Heart right ventricle (tissue), 16 donors: Measurements from ENCODE around the gene NAP1L1. TPM values are rescaled to one million over a fixed set of nuclear protein-coding genes. Genes with fewer than 3 reads are reported as not detected.

Experiments used
- ATAC-seq, 8 donors: fragments of 200-7000 bp; cut with Tn5 transposase; one replicate each; pipeline ENCODE4 v1.9.1; 2020; ENCODE audit warnings: mild to moderate bottlenecking in 8 of 8, moderate library complexity in 8 of 8, moderate number of reproducible peaks in 1 of 8
- DNase-seq, 2 donors: peaks; one replicate each; pipeline ENCODE4 v3.0.0-alpha.2; 2020
- H3K27ac ChIP-seq, 10 donors: fragments of 200-600 bp; sonication (generic) in 2 of 10; one replicate each; pipeline versions ENCODE4 v1.5.0 to v1.8.0; 2020 to 2022; ENCODE audit warnings: mild to moderate bottlenecking in 3 of 10
- H3K27me3 ChIP-seq, 7 donors: fragments of 200-600 bp; one replicate each; pipeline ENCODE4 v1.8.0; 2021 to 2022; ENCODE audit warnings: mild to moderate bottlenecking in 2 of 7
- H3K36me3 ChIP-seq, 9 donors: fragments of 200-600 bp; sonication (generic) in 1 of 9; one replicate each; pipeline versions ENCODE4 v1.5.0 to v1.8.0; 2020 to 2022; ENCODE audit warnings: mild to moderate bottlenecking in 2 of 9
- H3K4me1 ChIP-seq, 9 donors: fragments of 200-600 bp; sonication (generic) in 1 of 9; one replicate each; pipeline versions ENCODE4 v1.5.0 to v1.8.0; 2020 to 2022; ENCODE audit warnings: mild to moderate bottlenecking in 4 of 9
- H3K4me3 ChIP-seq, 10 donors: fragments of 200-600 bp; sonication (generic) in 2 of 10; one replicate each; pipeline versions ENCODE4 v1.5.0 to v1.8.0; 2020 to 2022; ENCODE audit warnings: mild to moderate bottlenecking in 7 of 10, moderate library complexity in 2 of 10
- H3K9me3 ChIP-seq, 11 donors: fragments of 200-600 bp in 10 of 11; sonication (generic) in 2 of 11; one replicate each; pipeline versions ENCODE4 v1.5.0 to v1.8.0; 2013 to 2022; ENCODE audit warnings: mild to moderate bottlenecking in 2 of 11, control low read depth in 1 of 11, moderate library complexity in 1 of 11
- WGBS, 2 donors: extraction: QIAGEN DNeasy Blood & Tissue Kit; methylation state at CpG; one replicate each; pipeline ENCODE4 v1.1.7; 2013; ENCODE audit warnings: inconsistent platforms in 1 of 2; 5-methylcytosine and 5-hydroxymethylcytosine counted together
- intact Hi-C, 10 donors: fragments of 100-400 bp; cut with DNase I; formaldehyde crosslinking; loops; one replicate each; pipeline versions ENCODE4 v1.11.1 to v1.14.2; 2022
- polyA plus RNA-seq, 2 donors: library from polyadenylated mRNA; stranded (reverse); fragments of 200-250 nt; gene quantifications; one replicate each; pipeline ENCODE4 v1.2.3, GENCODE V29; 2013
- total RNA-seq, 10 donors: library from RNA; stranded (reverse); fragmentation: NEBNext Ultra II Directional in 3 of 10; extraction: Animal tissue kit (Norgen Biotek cat#: 25700) in 3 of 10; gene quantifications; one replicate each; pipeline versions ENCODE4 v1.2.1 to v1.2.4, GENCODE V29; 2021 to 2023
- TF ChIP-seq, protein P1 (sequence below), 9 donors: fragments of 200-600 bp; sonication (generic) in 2 of 9; IDR thresholded peaks; one replicate each; pipeline versions ENCODE4 v1.5.0 to v1.8.0; 2021 to 2022; ENCODE audit warnings: antibody characterized with exemption in 9 of 9, mild to moderate bottlenecking in 5 of 9, moderate library complexity in 1 of 9
- donor health status: Arrhythmogenic right ventricular cardiomyopathy.
- donor health status: ischemic (EF 13 %, LVEDD 7.1; RV severe dilation, severe dysfunction).
- donor health status: healthy with polysubstance abuse.
- donor health status: DM: no; HTN: yes; CAD: no.
- donor health status: DM: no; HTN: no; CAD: no.
- donor health status: ischemic (EF 25% LVEDD 6.9; RV normal size, moderate dysfunction).
- donor health status: ischemic (EF 25% LVEDD 5.7; RV mildly dilated, moderate dysfunction).
- donor health status: healthy.
- donor health status: DM: yes; HTN: yes; CAD: no.
- donor health status: Ischemic cardiomyopathy.
- donor health status: ischemic (EF 35%, LVEDD 5.7; RV mildly dilated, moderate dysfunction).
- donor health status: nonischemic (EF 11% LVEDD 7.7; RV severe dilation, severe dysfunction).
- donor health status: DM: yes; HTN: yes; CAD: no.
- donor health status: PGD.
- donor health status: ischemic (EF 29% LVEDD 5.4; RV normal size, mild dysfunction).
- donor health status: nonischemic (EF 23%, LVEDD 6.1; RV moderate dilation, normal function).

The NAP1L1 gene
- total and polyA plus RNA-seq, 12 donors: 164 to 363 (median 254) TPM

GRCh38 chr12:76041406-76041805, 43.1 kb downstream of the NAP1L1 start:
- intact Hi-C loops: no loop called here
- TF ChIP-seq, protein P1, sequence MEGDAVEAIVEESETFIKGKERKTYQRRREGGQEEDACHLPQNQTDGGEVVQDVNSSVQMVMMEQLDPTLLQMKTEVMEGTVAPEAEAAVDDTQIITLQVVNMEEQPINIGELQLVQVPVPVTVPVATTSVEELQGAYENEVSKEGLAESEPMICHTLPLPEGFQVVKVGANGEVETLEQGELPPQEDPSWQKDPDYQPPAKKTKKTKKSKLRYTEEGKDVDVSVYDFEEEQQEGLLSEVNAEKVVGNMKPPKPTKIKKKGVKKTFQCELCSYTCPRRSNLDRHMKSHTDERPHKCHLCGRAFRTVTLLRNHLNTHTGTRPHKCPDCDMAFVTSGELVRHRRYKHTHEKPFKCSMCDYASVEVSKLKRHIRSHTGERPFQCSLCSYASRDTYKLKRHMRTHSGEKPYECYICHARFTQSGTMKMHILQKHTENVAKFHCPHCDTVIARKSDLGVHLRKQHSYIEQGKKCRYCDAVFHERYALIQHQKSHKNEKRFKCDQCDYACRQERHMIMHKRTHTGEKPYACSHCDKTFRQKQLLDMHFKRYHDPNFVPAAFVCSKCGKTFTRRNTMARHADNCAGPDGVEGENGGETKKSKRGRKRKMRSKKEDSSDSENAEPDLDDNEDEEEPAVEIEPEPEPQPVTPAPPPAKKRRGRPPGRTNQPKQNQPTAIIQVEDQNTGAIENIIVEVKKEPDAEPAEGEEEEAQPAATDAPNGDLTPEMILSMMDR (IDR thresholded peaks at IDR 0.05): no peak
- DNase-seq (no peak), ATAC-seq (no peak)
- WGBS, 2 donors: 91 to 92% methylated on average over 2 of the region's 2 CpGs
- Histone ChIP-seq H3K9me3 (no peaks in the 10 kb centered on the region), H3K4me3 (no peak overlapping the region), H3K27me3 (no peaks in the 10 kb centered on the region), H3K4me1 (peaks cover 0 to 14% (median 0%) of the 10 kb centered on the region in 9 donors), H3K36me3 (peaks cover 0 to 39% (median 4%) of the 10 kb centered on the region in 9 donors), H3K27ac (no peak overlapping the region)

- peaks cover 0 to 30% (median 4%) of the 10 kb centered on the region in 9 donors for H3K36me3 ChIP-seq
- TF ChIP-seq, protein P1 (IDR thresholded peaks at IDR 0.05): no peak
- H3K27ac ChIP-seq: no peak overlapping the region
- intact Hi-C loops: no loop called here
- 89 to 94% methylated on average over 4 of the region's 4 CpGs for WGBS, 2 donors
- no peaks in the 10 kb centered on the region for H3K9me3 ChIP-seq
- H3K4me3 ChIP-seq: no peak overlapping the region
- peaks cover 0 to 14% (median 0%) of the 10 kb centered on the region in 9 donors for H3K4me1 ChIP-seq
- DNase-seq (no peak), ATAC-seq (no peak)
- H3K27me3 ChIP-seq: no peaks in the 10 kb centered on the region
Observed at GRCh38 chr12:76040461-76040860, 44.0 kb downstream of the NAP1L1 start.

DNA sequence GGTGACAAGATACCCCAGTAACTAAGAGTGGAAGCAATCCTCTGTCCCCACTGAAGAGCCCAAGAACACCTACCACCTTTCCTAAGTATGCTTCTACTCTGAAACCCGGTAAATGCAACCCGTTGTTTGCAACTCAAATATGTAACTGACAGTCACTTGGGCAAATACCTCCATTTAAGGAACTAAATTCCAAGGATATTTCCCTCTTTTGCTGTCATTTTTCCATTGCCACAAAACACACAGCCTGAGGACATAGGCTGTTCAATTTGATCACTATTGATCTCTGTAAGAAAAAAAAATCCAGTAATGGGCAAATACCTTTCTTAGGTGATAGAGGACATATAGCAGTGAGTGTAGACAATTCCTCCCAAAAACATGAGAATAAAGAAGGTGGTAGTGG, 46.3 kb downstream of the NAP1L1 start:
- intact Hi-C loops: loop anchor here (2.0 to 10.0 kb wide), 11 partner anchors 103 to 643 kb away; partner anchors contain the start of genes BBS10 (in 1 of the 10) and GLIPR1L2 (in 1 of the 10)
- 59 to 66% methylated on average over 2 of the region's 2 CpGs for WGBS, 2 donors
- ATAC-seq: no peak

GRCh38 chr12:76037130-76038103, 47.1 kb downstream of the NAP1L1 start:
- ATAC-seq (peak; percentile 46 to 78 (median 72)), DNase-seq (peak in 1 of 2 donors; percentile 54)
- H3K27me3 ChIP-seq: peaks cover 0 to 6% (median 0%) of the 10 kb centered on the region in 7 donors
- WGBS, 2 donors: 35 to 39% methylated on average over 13 of the region's 13 CpGs
- TF ChIP-seq, protein P1 (IDR thresholded peaks at IDR 0.05): peak; percentile 63 to 92 (median 82)
- no peak overlapping the region for H3K4me3 ChIP-seq
- peaks cover 0 to 33% (median 14%) of the 10 kb centered on the region in 9 donors for H3K4me1 ChIP-seq
- H3K9me3 ChIP-seq: no peaks in the 10 kb centered on the region
- intact Hi-C loops: loop anchor here (1.0 to 10.0 kb wide), 14 partner anchors 103 to 643 kb away; partner anchors contain the start of genes BBS10 (in 1 of the 10), GLIPR1L2 (in 1 of the 10) and KRR1 (in 1 of the 10)
- H3K36me3 ChIP-seq: peaks cover 0 to under 1% (median 0%) of the 10 kb centered on the region in 9 donors
- no peak overlapping the region for H3K27ac ChIP-seq

More for the DNA sequence above, 46.3 kb downstream of the NAP1L1 start:
- Histone ChIP-seq H3K9me3 (no peaks in the 10 kb centered on the region), H3K4me1 (peaks cover 0 to 26% (median 6%) of the 10 kb centered on the region in 9 donors), H3K27me3 (no peaks in the 10 kb centered on the region), H3K4me3 (no peak overlapping the region), H3K36me3 (peaks cover 0 to 8% (median 0%) of the 10 kb centered on the region in 9 donors), H3K27ac (no peak overlapping the region)
- no peak for DNase-seq
- TF ChIP-seq, protein P1 (IDR thresholded peaks at IDR 0.05): no peak
